Caco-2 (cell line): Measurements from ENCODE around the gene GSK3A. TPM values are rescaled to one million over a fixed set of nuclear protein-coding genes. Genes with fewer than 3 reads are reported as not detected.

Experiments used
- BruUV-seq: library from RNA; stranded (reverse); fragments of 400-500 nt; replicated peaks from 2 replicates; lab custom pipeline; 2021; lab: Mats Ljungman, UMichigan
- CTCF ChIA-PET: fragments of 300-600 bp; sonication (Branson Sonifier 250); formaldehyde crosslinking; loops from one replicate; lab custom pipeline; 2022; ENCODE audit warnings: antibody characterized with exemption; lab: Charles Lee
- POLR2A ChIA-PET: fragments of 300-600 bp; sonication (Branson Sonifier 250); formaldehyde crosslinking; loops from one replicate; lab custom pipeline; 2022; ENCODE audit warnings: antibody characterized with exemption; lab: Charles Lee
- DNase-seq, 2 experiments: peaks; one replicate each; pipeline versions ENCODE4 v3.0.0 to v3.0.0-alpha.2; 2020 to 2022
- H3K27me3 ChIP-seq: replicated peaks from 2 replicates; pipeline ENCODE4 v1.6.0; 2011; ENCODE audit warnings: low read length; ENCODE audit not compliant: control insufficient read depth, insufficient read depth
- H3K36me3 ChIP-seq: 2 replicates; pipeline ENCODE4 v1.5.1; 2011; ENCODE audit warnings: low read length; ENCODE audit not compliant: control insufficient read depth, insufficient read depth
- H3K4me1 ChIP-seq: fragments of 250-450 bp; sonication (Bioruptor Pico); 2 replicates; pipeline ENCODE4 v1.5.1; 2020; ENCODE audit warnings: mild to moderate bottlenecking
- H3K4me3 ChIP-seq: 2 replicates; pipeline ENCODE4 v1.5.1; 2011; ENCODE audit warnings: low read depth, mild to moderate bottlenecking, control low read depth, low read length
- H3K9me3 ChIP-seq: fragments of 250-450 bp; sonication (Bioruptor Pico); 2 replicates; pipeline ENCODE4 v1.5.1; 2020; ENCODE audit warnings: mild to moderate bottlenecking, moderate library complexity
- H3K27ac Mint-ChIP-seq: one replicate; pipeline ENCODE4 v1.8.0; 2022; ENCODE audit warnings: mixed read lengths; ENCODE audit not compliant: unreplicated experiment
- H3K27me3 Mint-ChIP-seq: one replicate; pipeline ENCODE4 v1.8.0; 2022; ENCODE audit warnings: mixed read lengths; ENCODE audit not compliant: insufficient read depth, unreplicated experiment
- H3K36me3 Mint-ChIP-seq: one replicate; pipeline ENCODE4 v1.8.0; 2022; ENCODE audit warnings: mild to moderate bottlenecking, mixed read lengths; ENCODE audit not compliant: insufficient read depth, unreplicated experiment
- H3K4me1 Mint-ChIP-seq: one replicate; pipeline ENCODE4 v1.8.0; 2022; ENCODE audit warnings: low read depth, mixed read lengths; ENCODE audit not compliant: unreplicated experiment
- H3K4me3 Mint-ChIP-seq: one replicate; pipeline ENCODE4 v1.8.0; 2022; ENCODE audit warnings: mild to moderate bottlenecking, moderate library complexity, mixed read lengths; ENCODE audit not compliant: unreplicated experiment
- H3K9me3 Mint-ChIP-seq: one replicate; pipeline ENCODE4 v1.8.0; 2022; ENCODE audit warnings: mixed read lengths; ENCODE audit not compliant: unreplicated experiment
- intact Hi-C: fragments of 100-400 bp; cut with micrococcal nuclease; formaldehyde crosslinking; loops from one replicate; pipeline ENCODE4 v1.10.0; 2022; ENCODE audit not compliant: unreplicated experiment
- total RNA-seq: library from RNA; stranded (reverse); gene quantifications from 2 replicates; pipeline ENCODE4 v1.2.3, GENCODE V29; 2022
- TF ChIP-seq, protein P1 (sequence below), 2 experiments: fragments of 200-600 bp in 1 of 2; IDR thresholded peaks; 1 replicate in 1 of 2; 2 replicates in 1 of 2; pipeline versions ENCODE4 v1.5.1 to v1.8.0; 2011 to 2022; ENCODE audit warnings: antibody characterized with exemption in 1 of 2, control low read depth in 1 of 2, inconsistent platforms in 1 of 2, low read depth in 1 of 2, low read length in 1 of 2, mild to moderate bottlenecking in 1 of 2, moderate library complexity in 1 of 2; ENCODE audit not compliant: insufficient read depth in 1 of 2, severe bottlenecking in 1 of 2, unreplicated experiment in 1 of 2

The GSK3A gene
- total RNA-seq, 1 experiment from 2014 or later, result 59.6 TPM

DNA sequence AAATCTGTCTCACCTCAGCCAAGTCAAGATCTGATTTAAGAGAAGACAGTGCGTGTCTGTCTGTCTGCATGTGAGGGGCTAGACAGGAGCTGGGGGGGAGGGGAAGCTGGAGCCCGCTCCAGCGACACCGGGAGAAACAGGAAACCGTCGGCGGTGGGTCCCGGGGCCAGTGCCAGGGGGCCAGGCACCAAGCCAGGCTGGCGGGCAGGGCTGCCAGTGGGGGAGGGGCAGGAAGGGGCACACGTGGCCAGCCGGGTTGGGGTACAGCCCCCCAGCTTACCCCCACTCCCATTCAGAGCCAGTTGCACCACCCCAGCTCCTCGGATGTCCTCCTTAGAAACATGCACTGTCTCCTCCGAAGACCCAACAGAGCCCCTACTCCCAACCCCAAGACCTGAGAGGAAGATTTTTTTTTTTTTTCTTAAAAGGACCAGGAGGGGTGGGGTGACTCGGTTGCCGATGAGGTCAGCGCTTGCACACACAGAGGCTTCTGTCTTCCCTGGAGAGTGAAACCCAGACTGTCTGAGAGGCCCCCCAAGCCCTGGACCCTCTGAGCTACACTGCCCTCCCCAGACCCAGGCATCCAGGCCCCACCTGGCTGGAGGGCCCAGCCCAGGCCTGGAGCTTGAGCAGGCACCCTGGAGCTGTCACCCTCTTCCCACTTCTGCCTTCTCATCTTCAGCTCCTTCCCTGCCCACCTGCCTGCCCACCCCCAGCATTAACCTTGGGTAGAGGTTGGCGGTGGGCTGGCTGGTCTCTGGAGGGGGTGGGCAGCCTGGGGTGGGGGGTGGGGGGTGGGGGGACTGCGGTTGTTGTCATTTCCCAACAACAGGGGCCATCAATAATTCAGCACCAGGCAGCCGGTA, 8.5 kb upstream of the GSK3A start:
- BruUV-seq, result no TSS peak
- no peaks in the 10 kb centered on the region for H3K27me3 Mint-ChIP-seq
- no peak overlapping the region for H3K4me3 ChIP-seq
- intact Hi-C loops, result no loop called here
- peaks cover 22% of the 10 kb centered on the region for H3K4me1 Mint-ChIP-seq
- no peaks in the 10 kb centered on the region for H3K9me3 ChIP-seq
- no peak for DNase-seq
- no peaks in the 10 kb centered on the region for H3K27me3 ChIP-seq
- H3K9me3 Mint-ChIP-seq, result no peaks in the 10 kb centered on the region
- peak overlapping the region; percentile 87 for H3K4me3 Mint-ChIP-seq
- H3K36me3 ChIP-seq, result peaks cover 5% of the 10 kb centered on the region
- TF ChIP-seq, protein P1, sequence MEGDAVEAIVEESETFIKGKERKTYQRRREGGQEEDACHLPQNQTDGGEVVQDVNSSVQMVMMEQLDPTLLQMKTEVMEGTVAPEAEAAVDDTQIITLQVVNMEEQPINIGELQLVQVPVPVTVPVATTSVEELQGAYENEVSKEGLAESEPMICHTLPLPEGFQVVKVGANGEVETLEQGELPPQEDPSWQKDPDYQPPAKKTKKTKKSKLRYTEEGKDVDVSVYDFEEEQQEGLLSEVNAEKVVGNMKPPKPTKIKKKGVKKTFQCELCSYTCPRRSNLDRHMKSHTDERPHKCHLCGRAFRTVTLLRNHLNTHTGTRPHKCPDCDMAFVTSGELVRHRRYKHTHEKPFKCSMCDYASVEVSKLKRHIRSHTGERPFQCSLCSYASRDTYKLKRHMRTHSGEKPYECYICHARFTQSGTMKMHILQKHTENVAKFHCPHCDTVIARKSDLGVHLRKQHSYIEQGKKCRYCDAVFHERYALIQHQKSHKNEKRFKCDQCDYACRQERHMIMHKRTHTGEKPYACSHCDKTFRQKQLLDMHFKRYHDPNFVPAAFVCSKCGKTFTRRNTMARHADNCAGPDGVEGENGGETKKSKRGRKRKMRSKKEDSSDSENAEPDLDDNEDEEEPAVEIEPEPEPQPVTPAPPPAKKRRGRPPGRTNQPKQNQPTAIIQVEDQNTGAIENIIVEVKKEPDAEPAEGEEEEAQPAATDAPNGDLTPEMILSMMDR (IDR thresholded peaks at IDR 0.05; ENCODE audit: insufficient read depth in 1 of 2, low read depth in 1 of 2, low read length in 1 of 2, severe bottlenecking in 1 of 2, unreplicated experiment in 1 of 2), result no peak
- ChIA-PET POLR2A (interaction anchor here (1.5 kb wide), 1 partner anchor 8 kb away, joined by 6 read pairs; no protein-coding TSS in a partner anchor), CTCF (no interaction called here)
- peaks cover 26% of the 10 kb centered on the region for H3K4me1 ChIP-seq
- peaks cover 73% of the 10 kb centered on the region for H3K36me3 Mint-ChIP-seq
- H3K27ac Mint-ChIP-seq, result peak overlapping the region; percentile 77

DNA sequence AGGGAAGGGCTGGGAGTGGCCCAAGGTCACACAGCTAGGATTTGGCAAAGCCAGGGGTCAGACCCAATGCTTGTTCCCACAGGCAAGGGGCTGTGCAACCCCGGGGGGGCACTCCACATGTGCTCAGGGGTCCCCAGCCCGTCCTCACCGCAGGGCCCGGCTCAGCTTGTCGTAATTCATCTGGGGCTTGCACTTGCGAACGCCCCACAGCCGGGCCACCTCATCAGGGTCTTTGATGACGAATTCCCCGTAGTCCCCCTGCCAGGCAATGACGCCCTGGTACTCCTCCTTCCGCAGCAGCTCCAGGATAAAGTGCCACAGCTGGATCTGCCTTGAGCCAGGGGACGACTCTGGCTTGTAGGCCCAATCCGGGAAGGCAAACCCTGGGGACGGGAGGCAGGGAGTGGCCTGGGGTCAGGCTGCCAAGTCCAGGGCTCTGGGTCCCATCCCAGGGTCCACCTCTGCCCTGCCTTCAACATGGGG, 7.8 kb upstream of the GSK3A start:
- Histone ChIP-seq H3K9me3 (no peaks in the 10 kb centered on the region), H3K27me3 (no peaks in the 10 kb centered on the region), H3K4me3 (no peak overlapping the region), H3K4me1 (peaks cover 26% of the 10 kb centered on the region), H3K36me3 (peaks cover 5% of the 10 kb centered on the region)
- ChIA-PET POLR2A (no interaction called here), CTCF (no interaction called here)
- no peaks in the 10 kb centered on the region for H3K27me3 Mint-ChIP-seq
- intact Hi-C loops, result no loop called here
- peak overlapping the region; percentile 67 for H3K27ac Mint-ChIP-seq
- no peak for DNase-seq
- H3K4me3 Mint-ChIP-seq, result no peak overlapping the region
- no peaks in the 10 kb centered on the region for H3K9me3 Mint-ChIP-seq
- H3K4me1 Mint-ChIP-seq, result peaks cover 28% of the 10 kb centered on the region
- peaks cover 75% of the 10 kb centered on the region for H3K36me3 Mint-ChIP-seq
- no TSS peak for BruUV-seq
- TF ChIP-seq, protein P1 (IDR thresholded peaks at IDR 0.05; ENCODE audit: insufficient read depth in 1 of 2, low read depth in 1 of 2, low read length in 1 of 2, severe bottlenecking in 1 of 2, unreplicated experiment in 1 of 2), result no peak

DNA sequence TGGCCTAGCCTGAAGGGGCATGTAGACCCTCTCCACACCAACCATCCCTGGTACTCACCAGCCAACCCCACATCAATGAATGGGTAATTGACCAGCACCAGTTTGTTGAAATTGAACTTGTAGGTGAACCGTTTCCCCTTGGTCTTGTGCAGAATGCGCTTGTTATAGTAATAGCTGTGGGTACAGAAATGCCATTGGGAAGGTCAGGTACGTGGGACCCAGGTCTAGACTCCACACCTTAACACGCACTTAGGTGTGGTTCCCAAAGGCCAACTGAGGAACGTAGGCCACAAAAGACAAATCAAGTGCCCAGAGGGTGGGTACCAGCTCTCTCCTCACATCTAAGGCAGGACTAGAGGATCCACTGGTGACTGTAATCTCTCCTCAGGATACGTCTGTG, 7.4 kb upstream of the GSK3A start:
- Mint-ChIP-seq H3K4me1 (peaks cover 33% of the 10 kb centered on the region), H3K36me3 (peaks cover 75% of the 10 kb centered on the region), H3K9me3 (no peaks in the 10 kb centered on the region), H3K27ac (peak overlapping the region; percentile 67), H3K4me3 (no peak overlapping the region), H3K27me3 (no peaks in the 10 kb centered on the region)
- Histone ChIP-seq H3K4me3 (no peak overlapping the region), H3K27me3 (no peaks in the 10 kb centered on the region), H3K36me3 (peaks cover 5% of the 10 kb centered on the region), H3K4me1 (peaks cover 26% of the 10 kb centered on the region), H3K9me3 (no peaks in the 10 kb centered on the region)
- intact Hi-C loops, result no loop called here
- DNase-seq, result no peak
- ChIA-PET CTCF (no interaction called here), POLR2A (no interaction called here)
- BruUV-seq, result no TSS peak
- TF ChIP-seq, protein P1 (IDR thresholded peaks at IDR 0.05; ENCODE audit: insufficient read depth in 1 of 2, low read depth in 1 of 2, low read length in 1 of 2, severe bottlenecking in 1 of 2, unreplicated experiment in 1 of 2), result no peak
